Astrocyte of the cerebellum (primary cell): ENCODE results near the gene KRTAP20-3.

Experiments used
- DNase-seq: peaks from one replicate; pipeline ENCODE4 v3.0.0-alpha.2; 2011; ENCODE audit warnings: low read depth
- H3K4me3 ChIP-seq: 2 replicates; pipeline ENCODE4 v1.5.1; 2011; ENCODE audit warnings: mild to moderate bottlenecking, low read depth, low read length, moderate library complexity
- in situ Hi-C: cut with HindIII; loops from 2 replicates; pipeline ENCODE4 v1.10.0; 2017; ENCODE audit warnings: low sequenced_read_pairs
- TF ChIP-seq, protein P1 (sequence below): IDR thresholded peaks from 2 replicates; pipeline ENCODE4 v1.5.1; 2012; ENCODE audit warnings: low read length, low read depth, moderate library complexity, mild to moderate bottlenecking; ENCODE audit errors: missing control alignments

Gene KRTAP20-3

DNA sequence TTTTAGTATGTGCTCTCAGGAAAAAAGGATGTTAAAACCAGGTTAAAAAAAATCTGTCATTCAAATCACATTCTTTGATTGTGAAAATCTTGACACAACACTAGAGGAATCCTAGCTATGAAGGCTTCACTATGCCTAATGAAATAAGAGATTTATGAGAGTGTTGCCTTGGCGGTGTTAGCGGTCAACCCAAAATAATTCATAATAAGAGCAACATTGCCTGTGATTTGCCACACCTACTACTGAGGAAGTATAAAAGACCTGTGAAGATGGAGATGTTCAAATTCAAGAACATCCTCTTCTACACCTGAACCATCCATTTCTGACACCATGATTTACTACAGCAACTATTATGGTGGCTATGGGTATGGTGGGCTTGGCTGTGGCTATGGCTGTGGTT is 26.5 kb upstream of the KRTAP20-3 start, which contains the start of gene KRTAP20-1:
Gene KRTAP20-1 (plus strand): TSS at position 301 of the 400 bp plus-strand sequence. CDS start 30 bp downstream, at position 331.
- TF ChIP-seq, protein P1, sequence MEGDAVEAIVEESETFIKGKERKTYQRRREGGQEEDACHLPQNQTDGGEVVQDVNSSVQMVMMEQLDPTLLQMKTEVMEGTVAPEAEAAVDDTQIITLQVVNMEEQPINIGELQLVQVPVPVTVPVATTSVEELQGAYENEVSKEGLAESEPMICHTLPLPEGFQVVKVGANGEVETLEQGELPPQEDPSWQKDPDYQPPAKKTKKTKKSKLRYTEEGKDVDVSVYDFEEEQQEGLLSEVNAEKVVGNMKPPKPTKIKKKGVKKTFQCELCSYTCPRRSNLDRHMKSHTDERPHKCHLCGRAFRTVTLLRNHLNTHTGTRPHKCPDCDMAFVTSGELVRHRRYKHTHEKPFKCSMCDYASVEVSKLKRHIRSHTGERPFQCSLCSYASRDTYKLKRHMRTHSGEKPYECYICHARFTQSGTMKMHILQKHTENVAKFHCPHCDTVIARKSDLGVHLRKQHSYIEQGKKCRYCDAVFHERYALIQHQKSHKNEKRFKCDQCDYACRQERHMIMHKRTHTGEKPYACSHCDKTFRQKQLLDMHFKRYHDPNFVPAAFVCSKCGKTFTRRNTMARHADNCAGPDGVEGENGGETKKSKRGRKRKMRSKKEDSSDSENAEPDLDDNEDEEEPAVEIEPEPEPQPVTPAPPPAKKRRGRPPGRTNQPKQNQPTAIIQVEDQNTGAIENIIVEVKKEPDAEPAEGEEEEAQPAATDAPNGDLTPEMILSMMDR = no peak
- no peak for DNase-seq
- no peak within 1 kb of the TSS for H3K4me3 ChIP-seq
- in situ Hi-C loops = no loop called here

DNA sequence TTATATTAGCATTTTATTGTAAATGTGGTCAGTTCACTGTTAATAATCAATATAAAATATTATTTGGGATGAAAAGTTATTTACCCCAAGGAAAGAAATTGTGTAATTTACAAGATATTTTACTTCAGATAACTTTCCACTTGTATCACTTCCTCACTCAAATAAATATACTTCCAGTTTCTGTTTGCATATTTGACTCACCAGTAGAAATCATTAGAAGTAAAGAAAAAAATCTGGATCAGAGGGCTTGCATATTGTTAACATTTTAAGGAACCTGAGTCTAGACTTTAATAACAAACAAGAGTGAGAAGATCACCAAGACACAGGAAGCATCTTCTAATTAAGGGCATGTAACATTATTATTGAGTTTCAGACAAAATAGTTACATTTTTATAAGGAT is 22.6 kb upstream of the KRTAP20-3 start:
- in situ Hi-C loops = no loop called here
- no peak overlapping the region for H3K4me3 ChIP-seq
- TF ChIP-seq, protein P1 = no peak
- DNase-seq = no peak

DNA sequence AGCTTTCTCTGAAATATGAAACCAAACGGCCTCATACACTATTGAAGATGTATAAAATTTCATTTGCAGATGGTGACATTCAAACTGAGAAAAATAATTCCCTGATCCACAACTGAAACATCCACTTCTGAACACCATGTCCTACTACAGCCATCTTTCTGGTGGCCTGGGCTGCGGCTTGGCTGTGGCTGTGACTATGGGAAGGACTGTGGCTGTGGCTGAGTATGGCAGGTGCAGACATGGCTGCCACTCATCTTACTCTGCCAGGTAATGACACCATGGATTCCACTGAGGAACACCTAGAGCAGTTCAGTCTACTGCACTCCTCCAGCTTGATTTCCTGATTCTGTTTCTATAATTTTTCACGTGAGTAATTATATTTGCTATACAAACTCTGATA is 22.1 kb upstream of the KRTAP20-3 start, which contains the start of gene KRTAP20-4:
Gene KRTAP20-4 (plus strand): TSS at position 106 of the 400 bp plus-strand sequence.
- in situ Hi-C loops = no loop called here
- TF ChIP-seq, protein P1 = no peak
- H3K4me3 ChIP-seq = no peak within 1 kb of the TSS
- no peak for DNase-seq

DNA sequence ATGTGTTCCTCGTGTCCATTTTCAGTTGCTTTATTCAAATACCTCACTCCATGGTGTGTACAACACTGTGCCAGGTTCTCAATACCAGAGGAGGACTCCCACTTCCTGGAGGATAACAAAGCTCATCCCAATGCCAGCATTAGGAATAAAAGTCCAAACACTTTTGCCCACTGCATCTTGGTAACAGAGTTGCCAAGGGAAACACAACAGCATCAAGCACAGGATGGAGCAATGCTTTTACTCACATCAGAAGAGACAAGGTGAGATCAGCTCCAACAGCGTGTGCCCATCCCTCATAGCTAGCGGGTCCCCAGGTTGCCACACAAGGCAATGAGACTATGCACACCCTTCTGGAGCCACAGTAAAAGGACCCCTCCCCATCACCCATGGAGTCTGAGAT is 19.3 kb upstream of the KRTAP20-3 start:
- no peak overlapping the region for H3K4me3 ChIP-seq
- TF ChIP-seq, protein P1 = no peak
- in situ Hi-C loops = no loop called here
- no peak for DNase-seq

DNA sequence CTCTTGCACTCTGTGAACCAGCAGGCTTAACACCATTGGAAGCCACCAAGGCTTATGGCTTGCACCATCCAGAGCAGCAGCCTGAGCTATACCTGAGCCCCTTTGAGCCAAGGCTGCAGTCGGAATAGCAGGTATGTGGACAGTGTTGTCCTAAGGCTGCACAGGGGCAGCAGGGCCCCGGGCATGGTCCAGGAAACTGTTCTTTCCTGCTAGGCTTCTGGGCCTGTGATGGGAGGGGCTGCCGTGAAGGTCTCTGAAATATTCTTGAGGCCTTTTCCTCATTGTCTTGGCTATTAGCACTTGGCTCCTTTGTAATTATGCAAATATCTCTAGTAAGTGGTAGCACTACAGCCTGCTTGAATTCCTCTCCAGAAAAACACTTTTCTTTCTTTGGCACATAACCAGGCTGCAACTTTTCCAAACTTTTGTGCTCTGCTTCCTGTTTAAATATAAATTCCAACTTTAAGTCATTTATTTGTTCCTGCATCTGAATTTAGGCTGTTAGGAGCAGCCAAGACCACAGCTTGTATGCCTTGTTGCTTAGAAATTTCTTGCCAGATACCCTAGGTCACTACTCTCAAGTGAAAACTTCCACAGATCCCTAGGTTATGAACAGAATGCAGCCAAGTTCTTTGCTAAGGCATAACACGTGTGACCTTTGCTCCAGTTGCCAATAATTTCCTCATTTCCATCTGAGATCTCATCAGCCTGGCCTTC is 17.1 kb upstream of the KRTAP20-3 start:
- in situ Hi-C loops = no loop called here
- no peak for DNase-seq
- no peak overlapping the region for H3K4me3 ChIP-seq
- TF ChIP-seq, protein P1 = no peak

DNA sequence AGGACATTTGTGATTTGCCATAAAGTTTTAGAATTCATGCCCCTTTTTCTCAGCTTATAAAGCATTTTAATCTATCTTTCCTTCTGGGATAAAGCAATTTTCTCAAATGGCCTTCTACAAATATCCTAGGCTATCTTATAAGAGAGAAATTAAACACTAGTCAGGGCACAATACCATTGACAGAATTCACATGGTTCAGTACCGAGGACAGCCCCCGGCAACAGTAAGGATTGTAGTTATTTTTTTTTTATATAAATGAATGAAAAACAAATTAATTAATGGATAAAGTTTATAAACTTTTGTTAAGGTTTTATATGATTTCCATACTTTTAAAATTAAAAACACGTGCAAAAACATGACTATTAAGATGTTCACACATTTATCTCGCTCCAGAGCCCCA is 14.6 kb upstream of the KRTAP20-3 start:
- in situ Hi-C loops = no loop called here
- H3K4me3 ChIP-seq = no peak overlapping the region
- TF ChIP-seq, protein P1 = no peak
- DNase-seq = no peak
